Testis (tissue), 2 donors: ENCODE results near the gene ZIC1.

Experiments
- CTCF ChIP-seq, 3 experiments: fragments of 450-650 bp in 2 of 3; fragments of 200-600 bp in 1 of 3; sonication (generic) in 1 of 3; IDR thresholded peaks; one replicate each; pipeline ENCODE4 v1.5.1; 2016 to 2019; ENCODE audit warnings: antibody characterized with exemption in 3 of 3, mild to moderate bottlenecking in 2 of 3, moderate library complexity in 1 of 3
- POLR2A ChIP-seq: fragments of 450-650 bp; IDR thresholded peaks from one replicate; pipeline ENCODE4 v1.6.1; 2017; ENCODE audit warnings: antibody characterized with exemption, mild to moderate bottlenecking, moderate library complexity

- TF ChIP-seq CTCF (IDR thresholded peaks at IDR 0.05) (no peak), POLR2A (no peak)
Observed at GRCh38 chr3:147400111-147400510, 9.1 kb upstream of the ZIC1 start.
